Measurements from ENCODE around the gene METTL15.

DNA sequence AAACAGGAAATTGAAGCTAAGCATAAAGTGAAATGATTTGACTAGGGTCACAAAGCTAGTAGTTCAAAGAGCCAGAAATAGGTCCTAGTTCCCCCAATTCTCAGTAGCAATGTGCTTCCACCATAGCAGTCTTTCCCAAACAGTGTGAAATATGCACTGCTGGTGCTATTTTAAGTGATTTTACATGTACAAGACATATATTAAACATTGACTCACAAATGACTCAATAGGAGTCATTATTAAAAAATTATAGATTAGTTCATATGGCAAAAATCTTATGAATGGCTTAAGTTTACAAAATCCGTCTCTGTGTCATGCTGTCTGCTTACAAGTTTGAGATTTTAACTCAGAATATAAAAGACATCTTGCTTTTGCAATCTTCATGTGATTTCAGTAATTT, 21.6 kb upstream of the METTL15 start:
- TF ChIP-seq, protein P1, sequence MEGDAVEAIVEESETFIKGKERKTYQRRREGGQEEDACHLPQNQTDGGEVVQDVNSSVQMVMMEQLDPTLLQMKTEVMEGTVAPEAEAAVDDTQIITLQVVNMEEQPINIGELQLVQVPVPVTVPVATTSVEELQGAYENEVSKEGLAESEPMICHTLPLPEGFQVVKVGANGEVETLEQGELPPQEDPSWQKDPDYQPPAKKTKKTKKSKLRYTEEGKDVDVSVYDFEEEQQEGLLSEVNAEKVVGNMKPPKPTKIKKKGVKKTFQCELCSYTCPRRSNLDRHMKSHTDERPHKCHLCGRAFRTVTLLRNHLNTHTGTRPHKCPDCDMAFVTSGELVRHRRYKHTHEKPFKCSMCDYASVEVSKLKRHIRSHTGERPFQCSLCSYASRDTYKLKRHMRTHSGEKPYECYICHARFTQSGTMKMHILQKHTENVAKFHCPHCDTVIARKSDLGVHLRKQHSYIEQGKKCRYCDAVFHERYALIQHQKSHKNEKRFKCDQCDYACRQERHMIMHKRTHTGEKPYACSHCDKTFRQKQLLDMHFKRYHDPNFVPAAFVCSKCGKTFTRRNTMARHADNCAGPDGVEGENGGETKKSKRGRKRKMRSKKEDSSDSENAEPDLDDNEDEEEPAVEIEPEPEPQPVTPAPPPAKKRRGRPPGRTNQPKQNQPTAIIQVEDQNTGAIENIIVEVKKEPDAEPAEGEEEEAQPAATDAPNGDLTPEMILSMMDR (IDR thresholded peaks at IDR 0.05) = no peak
- no peak for TF ChIP-seq POLR2A (IDR thresholded peaks at IDR 0.05)
